Neural progenitor cell (in vitro differentiated cells): ENCODE data around the gene HRK. TPM values are rescaled to one million over a fixed set of nuclear protein-coding genes. Genes with fewer than 3 reads are reported as not detected.

Experiments
- DNase-seq: peaks from one replicate; pipeline ENCODE4 v3.0.0-alpha.2; 2016; ENCODE audit warnings: low spot score
- H2AFZ ChIP-seq: fragments of 200-600 bp; sonication (generic); replicated peaks from 2 replicates; pipeline ENCODE4 v1.6.1; 2016; ENCODE audit warnings: antibody characterized with exemption
- H3F3A ChIP-seq: fragments of 200-600 bp; sonication (generic); 2 replicates; pipeline ENCODE4 v1.6.1; 2016; ENCODE audit warnings: antibody characterized with exemption, low read depth
- H3K27ac ChIP-seq: fragments of 200-600 bp; sonication (generic); 2 replicates; pipeline ENCODE4 v1.5.1; 2016; ENCODE audit warnings: mild to moderate bottlenecking
- H3K27me3 ChIP-seq: fragments of 200-600 bp; sonication (generic); 2 replicates; pipeline ENCODE4 v1.6.1; 2016; ENCODE audit warnings: mild to moderate bottlenecking, moderate library complexity
- H3K36me3 ChIP-seq: fragments of 200-600 bp; sonication (generic); 2 replicates; pipeline ENCODE4 v1.5.1; 2016
- H3K4me1 ChIP-seq: fragments of 200-600 bp; sonication (generic); 2 replicates; pipeline ENCODE4 v1.6.1; 2016; ENCODE audit warnings: mixed run types
- H3K4me2 ChIP-seq: fragments of 200-600 bp; sonication (generic); 2 replicates; pipeline ENCODE4 v1.6.1; 2016
- H3K4me3 ChIP-seq: fragments of 200-600 bp; sonication (generic); 2 replicates; pipeline ENCODE4 v1.5.1; 2016
- H3K79me2 ChIP-seq: fragments of 200-600 bp; sonication (generic); 2 replicates; pipeline ENCODE4 v1.6.1; 2016; ENCODE audit warnings: low read depth
- H3K9ac ChIP-seq: fragments of 200-600 bp; sonication (generic); 2 replicates; pipeline ENCODE4 v1.6.1; 2016
- H3K9me3 ChIP-seq: fragments of 200-600 bp; sonication (generic); 2 replicates; pipeline ENCODE4 v1.5.1; 2016; ENCODE audit warnings: low read depth
- H4K20me1 ChIP-seq: fragments of 200-600 bp; sonication (generic); 2 replicates; pipeline ENCODE4 v1.6.1; 2016; ENCODE audit warnings: low read depth
- H3K27ac Mint-ChIP-seq: 3 replicates; pipeline ENCODE4 v1.8.0; 2021; ENCODE audit warnings: mixed read lengths
- H3K27me3 Mint-ChIP-seq: 2 replicates; pipeline ENCODE4 v1.8.0; 2022; ENCODE audit warnings: low read depth, mild to moderate bottlenecking, inconsistent platforms, moderate library complexity, mixed read lengths; ENCODE audit not compliant: insufficient read depth
- H3K36me3 Mint-ChIP-seq: 3 replicates; pipeline ENCODE4 v1.8.0; 2021; ENCODE audit warnings: mixed read lengths
- H3K4me1 Mint-ChIP-seq: 3 replicates; pipeline ENCODE4 v1.8.0; 2021; ENCODE audit warnings: mixed read lengths
- H3K4me3 Mint-ChIP-seq: 3 replicates; pipeline ENCODE4 v1.8.0; 2021; ENCODE audit warnings: mild to moderate bottlenecking, moderate library complexity, mixed read lengths
- H3K9me3 Mint-ChIP-seq: 3 replicates; pipeline ENCODE4 v1.8.0; 2020; ENCODE audit warnings: mixed read lengths
- CTCF ChIP-seq: fragments of 200-600 bp; sonication (generic); IDR thresholded peaks from 2 replicates; pipeline ENCODE4 v1.5.1; 2017; ENCODE audit warnings: antibody characterized with exemption, mild to moderate bottlenecking
- EZH2 ChIP-seq: fragments of 200-600 bp; sonication (generic); IDR thresholded peaks from 2 replicates; pipeline ENCODE4 v1.6.1; 2017; ENCODE audit warnings: antibody characterized with exemption, mild to moderate bottlenecking, moderate library complexity
- EZH2phosphoT487 ChIP-seq: fragments of 200-600 bp; sonication (generic); IDR thresholded peaks from 2 replicates; pipeline ENCODE4 v1.6.1; 2017; ENCODE audit warnings: antibody characterized with exemption
- total RNA-seq: library from RNA; depleted of rRNA; stranded (reverse); fragments of >200 nt; gene quantifications from 2 replicates; pipeline ENCODE4 v1.2.3, GENCODE V29; 2015; ENCODE audit warnings: low replicate concordance

HRK gene
- total RNA-seq, 1 donor from 2014 or later, result not detected

- DNase-seq, result no peak
Measured at GRCh38 chr12:116894913-116895312, 13.7 kb upstream of the HRK start.

GRCh38 chr12:116892349-116893140, 11.3 kb upstream of the HRK start:
- Histone ChIP-seq H3K4me1 (no peaks in the 10 kb centered on the region), H2AFZ (no peak overlapping the region), H3K4me3 (no peak overlapping the region), H3K27ac (no peak overlapping the region), H3K9ac (no peak overlapping the region), H3K4me2 (no peak overlapping the region), H3K79me2 (no peaks in the 10 kb centered on the region), H3K27me3 (peaks cover 4% of the 10 kb centered on the region), H4K20me1 (no peaks in the 10 kb centered on the region), H3F3A (no peaks in the 10 kb centered on the region), H3K9me3 (no peaks in the 10 kb centered on the region), H3K36me3 (no peaks in the 10 kb centered on the region)
- no peak overlapping the region for H3K27ac Mint-ChIP-seq
- H3K9me3 Mint-ChIP-seq, result no peaks in the 10 kb centered on the region
- H3K4me1 Mint-ChIP-seq, result no peaks in the 10 kb centered on the region
- no peaks in the 10 kb centered on the region for H3K36me3 Mint-ChIP-seq
- no peak overlapping the region for H3K4me3 Mint-ChIP-seq
- peaks cover 8% of the 10 kb centered on the region for H3K27me3 Mint-ChIP-seq
- TF ChIP-seq EZH2 (no peak), EZH2phosphoT487 (no peak), CTCF (no peak)
- no peak for DNase-seq

More at GRCh38 chr12:116894913-116895312, 13.7 kb upstream of the HRK start:
- Histone ChIP-seq H3F3A (no peaks in the 10 kb centered on the region), H3K4me1 (no peaks in the 10 kb centered on the region), H3K4me3 (no peak overlapping the region), H3K9me3 (no peaks in the 10 kb centered on the region), H3K27me3 (peaks cover 11% of the 10 kb centered on the region), H3K36me3 (no peaks in the 10 kb centered on the region), H2AFZ (no peak overlapping the region), H3K79me2 (no peaks in the 10 kb centered on the region), H3K4me2 (no peak overlapping the region), H3K27ac (no peak overlapping the region), H4K20me1 (no peaks in the 10 kb centered on the region), H3K9ac (no peak overlapping the region)
- Mint-ChIP-seq H3K36me3 (no peaks in the 10 kb centered on the region), H3K27ac (no peak overlapping the region), H3K4me1 (peaks cover 3% of the 10 kb centered on the region), H3K4me3 (no peak overlapping the region), H3K27me3 (peaks cover 7% of the 10 kb centered on the region), H3K9me3 (no peaks in the 10 kb centered on the region)
- TF ChIP-seq EZH2 (no peak), CTCF (no peak), EZH2phosphoT487 (no peak)

- Mint-ChIP-seq H3K27ac (no peak overlapping the region), H3K27me3 (peaks cover 12% of the 10 kb centered on the region), H3K4me1 (no peaks in the 10 kb centered on the region), H3K4me3 (peak overlapping the region; percentile 38), H3K36me3 (no peaks in the 10 kb centered on the region), H3K9me3 (no peaks in the 10 kb centered on the region)
- no peaks in the 10 kb centered on the region for H3K79me2 ChIP-seq
- no peak overlapping the region for H3K4me2 ChIP-seq
- no peak overlapping the region for H2AFZ ChIP-seq
- peaks cover 7% of the 10 kb centered on the region for H3K27me3 ChIP-seq
- TF ChIP-seq EZH2phosphoT487, result no peak
- TF ChIP-seq EZH2, result no peak
- TF ChIP-seq CTCF, result no peak
- no peak overlapping the region for H3K27ac ChIP-seq
- no peak for DNase-seq
- H3K36me3 ChIP-seq, result no peaks in the 10 kb centered on the region
- H3F3A ChIP-seq, result no peaks in the 10 kb centered on the region
- H3K4me3 ChIP-seq, result no peak overlapping the region
- H3K9ac ChIP-seq, result no peak overlapping the region
- no peaks in the 10 kb centered on the region for H4K20me1 ChIP-seq
- no peaks in the 10 kb centered on the region for H3K9me3 ChIP-seq
- no peaks in the 10 kb centered on the region for H3K4me1 ChIP-seq
Measured at GRCh38 chr12:116891019-116891418, 9.8 kb upstream of the HRK start.
